GM12864 (cell line): ENCODE results near the gene EDNRA.

Experiments
- DNase-seq: peaks from one replicate; pipeline ENCODE4 v3.0.0-alpha.2; 2011; ENCODE audit warnings: low read depth
- H3K4me3 ChIP-seq: 2 replicates; pipeline ENCODE4 v1.5.1; 2011; ENCODE audit warnings: mild to moderate bottlenecking, low read depth, low read length, control low read depth
- CTCF ChIP-seq: IDR thresholded peaks from 2 replicates; pipeline ENCODE4 v1.5.1; 2011; ENCODE audit warnings: low read depth, mild to moderate bottlenecking, moderate library complexity, low read length, control low read depth, inconsistent platforms; ENCODE audit errors: missing control alignments

The EDNRA gene

GRCh38 chr4:147482281-147482680 is 1.4 kb downstream of the EDNRA start:
- no peak for DNase-seq
- TF ChIP-seq CTCF, result no peak
- no peak overlapping the region for H3K4me3 ChIP-seq

- no peak for DNase-seq
- no peak for TF ChIP-seq CTCF
- H3K4me3 ChIP-seq, result no peak overlapping the region
Measured at GRCh38 chr4:147485167-147485566, 4.3 kb downstream of the EDNRA start.

- no peak for DNase-seq
- no peak overlapping the region for H3K4me3 ChIP-seq
- no peak for TF ChIP-seq CTCF
Measured at GRCh38 chr4:147487616-147488015, 6.7 kb downstream of the EDNRA start.

GRCh38 chr4:147488556-147488955 is 7.7 kb downstream of the EDNRA start:
- DNase-seq, result no peak
- TF ChIP-seq CTCF, result no peak
- no peak overlapping the region for H3K4me3 ChIP-seq

- DNase-seq, result no peak
- H3K4me3 ChIP-seq, result no peak overlapping the region
- no peak for TF ChIP-seq CTCF
Measured at GRCh38 chr4:147491086-147491485, 10.2 kb downstream of the EDNRA start.

GRCh38 chr4:147492306-147492705 is 11.4 kb downstream of the EDNRA start:
- no peak overlapping the region for H3K4me3 ChIP-seq
- no peak for TF ChIP-seq CTCF
- DNase-seq, result no peak

- no peak for TF ChIP-seq CTCF
- no peak for DNase-seq
- no peak overlapping the region for H3K4me3 ChIP-seq
Measured at GRCh38 chr4:147492761-147493160, 11.9 kb downstream of the EDNRA start.
